B cell (primary cell): ENCODE results near the gene MRPL24. TPM values are rescaled to one million over a fixed set of nuclear protein-coding genes. Genes with fewer than 3 reads are reported as not detected.

Experiments used
- ATAC-seq: fragments of 200-7000 bp; cut with Tn5 transposase; one replicate; pipeline ENCODE4 v1.10.0; 2021; ENCODE audit warnings: low read depth, mild to moderate bottlenecking, moderate number of reproducible peaks, moderate library complexity
- CTCF ChIA-PET: fragments of 350-600 bp; sonication (Branson Sonifier 250); formaldehyde crosslinking; loops from one replicate; lab custom pipeline; 2021; ENCODE audit warnings: antibody characterized with exemption, inconsistent platforms; lab: Charles Lee
- POLR2A ChIA-PET: fragments of 350-600 bp; sonication (Branson Sonifier 250); formaldehyde crosslinking; loops from one replicate; lab custom pipeline; 2021; ENCODE audit warnings: antibody characterized with exemption; lab: Charles Lee
- DNase-seq: peaks from one replicate; pipeline ENCODE4 v3.0.0; 2013
- H2AFZ ChIP-seq: 2 replicates; pipeline ENCODE4 v1.6.1; 2012; ENCODE audit warnings: mild to moderate bottlenecking, low read depth, low read length; ENCODE audit not compliant: insufficient read depth, poor library complexity, severe bottlenecking
- H3K27ac ChIP-seq, 2 donors: 1 replicate in 1 of 2; 2 replicates in 1 of 2; pipeline ENCODE4 v1.5.1; 2012 to 2013; ENCODE audit warnings: low read length in 2 of 2, mild to moderate bottlenecking in 2 of 2, moderate library complexity in 1 of 2
- H3K27me3 ChIP-seq, 4 experiments: fragments of 200-600 bp in 1 of 4; sonication (generic) in 1 of 4; replicated peaks in 1 of 4; 1 replicate in 2 of 4; 2 replicates in 2 of 4; pipeline versions ENCODE4 v1.6.1 to v1.7.0; 2013 to 2016; ENCODE audit warnings: low read length in 3 of 4, mild to moderate bottlenecking in 2 of 4, mixed read lengths in 1 of 4, moderate library complexity in 1 of 4; ENCODE audit not compliant: insufficient read depth in 4 of 4, control insufficient read depth in 3 of 4; ENCODE audit errors: control extremely low read depth in 1 of 4
- H3K36me3 ChIP-seq, 2 experiments: replicated peaks in 1 of 2; 1 replicate in 1 of 2; 2 replicates in 1 of 2; pipeline versions ENCODE4 v1.6.1 to v1.7.1; 2013; ENCODE audit warnings: low read length in 1 of 2; ENCODE audit not compliant: insufficient read depth in 2 of 2, control insufficient read depth in 1 of 2; ENCODE audit errors: control extremely low read depth in 1 of 2, extremely low read depth in 1 of 2
- H3K4me1 ChIP-seq, 2 donors: fragments of 200-600 bp in 1 of 2; sonication (generic) in 1 of 2; 1 replicate in 1 of 2; 2 replicates in 1 of 2; pipeline versions ENCODE4 v1.5.1 to v1.6.1; 2013 to 2017; ENCODE audit warnings: low read length in 2 of 2; ENCODE audit not compliant: control insufficient read depth in 2 of 2, insufficient read depth in 2 of 2
- H3K4me2 ChIP-seq: replicated peaks from 2 replicates; pipeline ENCODE3; 2012; ENCODE audit warnings: mild to moderate bottlenecking, low read depth, low read length; ENCODE audit not compliant: poor library complexity, severe bottlenecking
- H3K4me3 ChIP-seq, 5 experiments: fragments of 200-600 bp in 1 of 5; sonication (generic) in 1 of 5; 1 replicate in 3 of 5; 2 replicates in 2 of 5; pipeline versions ENCODE4 v1.5.1 to v1.7.0; 2011 to 2016; ENCODE audit warnings: low read length in 4 of 5, mild to moderate bottlenecking in 4 of 5, low read depth in 2 of 5, control low read depth in 1 of 5, moderate library complexity in 1 of 5; ENCODE audit not compliant: insufficient read depth in 1 of 5; ENCODE audit errors: control extremely low read depth in 1 of 5, extremely low read depth in 1 of 5
- H3K79me2 ChIP-seq: fragments of 200-600 bp; sonication (generic); one replicate; pipeline ENCODE4 v1.6.0; 2016; ENCODE audit warnings: low read length; ENCODE audit not compliant: control insufficient read depth, insufficient read depth
- H3K9ac ChIP-seq: fragments of 200-600 bp; sonication (generic); 2 replicates; pipeline ENCODE4 v1.6.1; 2017; ENCODE audit warnings: mild to moderate bottlenecking, low read length, moderate library complexity
- H3K9me3 ChIP-seq, 3 donors: one replicate each; pipeline versions ENCODE4 v1.6.1 to v1.7.1; 2013; ENCODE audit warnings: low read length in 2 of 3; ENCODE audit not compliant: control insufficient read depth in 2 of 3, insufficient read depth in 1 of 3; ENCODE audit errors: control extremely low read depth in 1 of 3
- H4K20me1 ChIP-seq: 2 replicates; pipeline ENCODE4 v1.6.0; 2012; ENCODE audit warnings: mild to moderate bottlenecking, low read length; ENCODE audit not compliant: insufficient read depth, control insufficient read depth, poor library complexity, severe bottlenecking
- H3K27ac Mint-ChIP-seq: one replicate; pipeline ENCODE4 v1.8.0; 2021; ENCODE audit warnings: mixed read lengths
- H3K27me3 Mint-ChIP-seq: one replicate; pipeline ENCODE4 v1.8.0; 2021; ENCODE audit warnings: mixed read lengths
- H3K4me1 Mint-ChIP-seq: one replicate; pipeline ENCODE4 v1.8.0; 2021; ENCODE audit warnings: mixed read lengths
- H3K4me3 Mint-ChIP-seq: one replicate; pipeline ENCODE4 v1.8.0; 2021; ENCODE audit warnings: mixed read lengths
- H3K9me3 Mint-ChIP-seq: one replicate; pipeline ENCODE4 v1.8.0; 2022; ENCODE audit warnings: mixed read lengths; ENCODE audit not compliant: insufficient read depth
- EZH2 ChIP-seq: IDR thresholded peaks from 2 replicates; pipeline ENCODE4 v1.6.1; 2012; ENCODE audit warnings: borderline replicate concordance, low read depth, mild to moderate bottlenecking, moderate library complexity, low read length; ENCODE audit not compliant: insufficient read depth, poor library complexity, severe bottlenecking
- WGBS: methylation state at CpG from one replicate; pipeline ENCODE4 v1.1.5; 2013; ENCODE audit warnings: missing lambda C conversion rate; ENCODE audit not compliant: insufficient coverage; 5-methylcytosine and 5-hydroxymethylcytosine counted together
- intact Hi-C: fragments of 100-400 bp; cut with micrococcal nuclease; formaldehyde crosslinking; loops from one replicate; pipeline ENCODE4 v1.10.0; 2022
- polyA plus RNA-seq: library from polyadenylated mRNA; depleted of rRNA; stranded (reverse); fragments of >200 nt; gene quantifications from 2 replicates; pipeline ENCODE4 v1.2.3, GENCODE V29; 2012
- total RNA-seq, 2 donors: library from RNA; stranded (reverse); fragments of 120-200 nt in 1 of 2; gene quantifications; 1 replicate in 1 of 2; 2 replicates in 1 of 2; pipeline versions ENCODE4 v1.2.3 to v1.2.4, GENCODE V29; 2013 to 2022
- TF ChIP-seq, protein P1 (sequence below): fragments of 200-600 bp; IDR thresholded peaks from one replicate; pipeline ENCODE4 v1.8.0; 2022; ENCODE audit warnings: antibody characterized with exemption, mild to moderate bottlenecking

The MRPL24 gene
- total and polyA plus RNA-seq, 2 donors (not counting 1 experiment from before 2014, with no cell fraction given) = 34.6 to 39.4 TPM

DNA sequence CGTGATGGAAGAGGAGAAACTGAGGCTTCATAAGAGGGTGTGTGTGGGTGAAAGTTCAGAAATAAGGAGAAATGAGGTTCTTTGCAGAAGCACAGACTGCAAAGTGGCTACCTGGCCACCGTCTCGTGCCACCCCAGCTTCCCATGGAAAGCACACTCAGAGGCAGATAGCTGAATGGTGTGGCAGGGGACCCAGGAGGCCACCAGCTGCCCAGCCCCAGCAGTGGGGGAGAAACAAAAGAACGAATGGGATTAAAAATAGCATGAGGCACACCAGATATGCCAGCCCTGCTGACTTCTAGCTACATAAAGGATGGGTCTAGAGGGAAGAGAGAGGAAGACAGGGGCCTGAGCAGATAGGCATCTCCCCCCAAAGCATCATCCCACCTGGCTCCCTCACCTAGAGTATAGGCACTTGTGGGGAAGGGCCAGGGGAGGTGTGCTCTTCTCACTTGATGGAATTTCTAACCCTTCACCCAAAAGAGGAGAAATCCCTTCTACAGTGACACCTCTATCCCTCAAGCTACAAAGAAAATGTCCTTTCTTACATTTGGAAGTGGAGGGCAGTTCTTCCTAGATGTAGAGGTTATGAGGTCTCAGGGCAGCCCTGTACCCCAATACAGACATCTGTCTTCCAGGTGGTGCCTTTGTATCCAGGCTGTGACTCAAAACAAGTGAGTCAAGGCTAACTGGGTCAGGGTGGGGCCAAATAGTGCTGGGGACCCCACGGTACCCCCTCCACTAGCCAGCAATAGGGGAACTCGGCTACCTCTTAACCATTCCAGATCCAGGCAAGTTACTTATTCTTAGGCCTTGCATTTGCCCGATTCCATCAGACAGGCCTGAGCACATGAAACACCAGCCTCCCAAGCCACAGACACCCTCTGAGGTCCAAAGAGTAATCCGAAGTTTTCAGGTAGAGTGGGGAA is 7.1 kb upstream of the MRPL24 start:
- Histone ChIP-seq H4K20me1 (peaks cover 16% of the 10 kb centered on the region), H3K79me2 (peaks cover 67% of the 10 kb centered on the region), H3K4me3 (peak overlapping the region in 4 of 5 experiments; percentile 4 to 34 (median 29)), H3K9ac (peak overlapping the region; percentile 78), H3K4me1 (peaks cover 51 to 57% of the 10 kb centered on the region in 2 donors), H3K9me3 (no peaks in the 10 kb centered on the region), H3K27me3 (no peaks in the 10 kb centered on the region), H3K4me2 (peak overlapping the region; percentile 78), H3K27ac (peak overlapping the region; percentile 58 to 81), H2AFZ (peak overlapping the region; percentile 43), H3K36me3 (peaks cover 0 to 18% of the 10 kb centered on the region in 2 experiments)
- intact Hi-C loops = loop anchor here (2.0 kb wide), 1 partner anchor 247 kb away; the partner anchor contains the start of gene MEF2D
- peaks cover 61% of the 10 kb centered on the region for H3K4me1 Mint-ChIP-seq
- no peak for ATAC-seq
- no peaks in the 10 kb centered on the region for H3K9me3 Mint-ChIP-seq
- WGBS = 24% methylated on average over 5 of the region's 8 CpGs
- peak overlapping the region; percentile 93 for H3K4me3 Mint-ChIP-seq
- CTCF ChIA-PET = interaction anchor here (0.6 to 0.9 kb wide), 2 partner anchors 22 to 142 kb away, joined by 3 to 4 read pairs; no protein-coding TSS in a partner anchor
- TF ChIP-seq EZH2 = no peak
- TF ChIP-seq, protein P1, sequence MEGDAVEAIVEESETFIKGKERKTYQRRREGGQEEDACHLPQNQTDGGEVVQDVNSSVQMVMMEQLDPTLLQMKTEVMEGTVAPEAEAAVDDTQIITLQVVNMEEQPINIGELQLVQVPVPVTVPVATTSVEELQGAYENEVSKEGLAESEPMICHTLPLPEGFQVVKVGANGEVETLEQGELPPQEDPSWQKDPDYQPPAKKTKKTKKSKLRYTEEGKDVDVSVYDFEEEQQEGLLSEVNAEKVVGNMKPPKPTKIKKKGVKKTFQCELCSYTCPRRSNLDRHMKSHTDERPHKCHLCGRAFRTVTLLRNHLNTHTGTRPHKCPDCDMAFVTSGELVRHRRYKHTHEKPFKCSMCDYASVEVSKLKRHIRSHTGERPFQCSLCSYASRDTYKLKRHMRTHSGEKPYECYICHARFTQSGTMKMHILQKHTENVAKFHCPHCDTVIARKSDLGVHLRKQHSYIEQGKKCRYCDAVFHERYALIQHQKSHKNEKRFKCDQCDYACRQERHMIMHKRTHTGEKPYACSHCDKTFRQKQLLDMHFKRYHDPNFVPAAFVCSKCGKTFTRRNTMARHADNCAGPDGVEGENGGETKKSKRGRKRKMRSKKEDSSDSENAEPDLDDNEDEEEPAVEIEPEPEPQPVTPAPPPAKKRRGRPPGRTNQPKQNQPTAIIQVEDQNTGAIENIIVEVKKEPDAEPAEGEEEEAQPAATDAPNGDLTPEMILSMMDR = no peak
- H3K27ac Mint-ChIP-seq = peak overlapping the region; percentile 91
- no peak for DNase-seq
- H3K27me3 Mint-ChIP-seq = no peaks in the 10 kb centered on the region
- POLR2A ChIA-PET = interaction anchor here (1.9 kb wide), 1 partner anchor 19 kb away, joined by 9 read pairs; the partner anchor contains the start of gene PRCC
